Measurements from ENCODE around the gene ROM1. TPM values are rescaled to one million over a fixed set of nuclear protein-coding genes. Genes with fewer than 3 reads are reported as not detected.
"Not testable (repeated sequence)": the region's sequence is repeated elsewhere in the genome, so short reads cannot be mapped to it uniquely, and the experiment has no call there.

The ROM1 gene
- polyA plus RNA-seq, 4 donors = 3.0 to 3.5 (median 3.4) TPM

- DNase-seq (ENCODE audit: low read depth in 4 of 4, low spot score in 3 of 4) = no peak
Observed at GRCh38 chr11:62646825-62647608, 34.0 kb downstream of the ROM1 start.

GRCh38 chr11:62647609-62648005 lies 34.5 kb downstream of the ROM1 start:
- DNase-seq (ENCODE audit: low read depth in 4 of 4, low spot score in 3 of 4) = no peak

GRCh38 chr11:62648185-62648966 lies 35.3 kb downstream of the ROM1 start:
- no peak for DNase-seq (ENCODE audit: low read depth in 4 of 4, low spot score in 3 of 4)

- no peak for DNase-seq (ENCODE audit: low read depth in 4 of 4, low spot score in 3 of 4)
Observed at GRCh38 chr11:62648967-62649364, 35.9 kb downstream of the ROM1 start.

GRCh38 chr11:62649486-62649885 lies 36.4 kb downstream of the ROM1 start:
- no peak for DNase-seq (ENCODE audit: low read depth in 4 of 4, low spot score in 3 of 4)

GRCh38 chr11:62650283-62650682 lies 37.2 kb downstream of the ROM1 start:
- not testable (repeated sequence) for DNase-seq (ENCODE audit: low read depth in 4 of 4, low spot score in 3 of 4)

- DNase-seq (ENCODE audit: low read depth in 4 of 4, low spot score in 3 of 4) = no peak
Observed at GRCh38 chr11:62652161-62653006, 39.3 kb downstream of the ROM1 start.

GRCh38 chr11:62654297-62654696 lies 41.2 kb downstream of the ROM1 start:
- DNase-seq (ENCODE audit: low read depth in 4 of 4, low spot score in 3 of 4) = no peak

GRCh38 chr11:62656796-62657429 lies 43.9 kb downstream of the ROM1 start:
- DNase-seq (ENCODE audit: low read depth in 4 of 4, low spot score in 3 of 4) = no peak

- DNase-seq (ENCODE audit: low read depth in 4 of 4, low spot score in 3 of 4) = no peak
Observed at GRCh38 chr11:62664405-62665074, 51.5 kb downstream of the ROM1 start.

Other genes starting within 250 kb of the ROM1 start
- gene SCGB1A1, start 194.2 kb upstream of the ROM1 start, polyA plus RNA-seq (ENCODE audit: insufficient read length in 4 of 4) = not detected
- gene AHNAK, start 66.5 kb upstream of the ROM1 start, polyA plus RNA-seq (ENCODE audit: insufficient read length in 4 of 4) = 100 to 1,000 TPM; 186 to 212 (median 195) TPM
- 1,000 to 10,000 TPM; 2,211 to 2,243 (median 2,224) TPM for gene EEF1G, start 39.4 kb upstream of the ROM1 start, polyA plus RNA-seq (ENCODE audit: insufficient read length in 4 of 4)
- gene TUT1, start 21.7 kb upstream of the ROM1 start, polyA plus RNA-seq (ENCODE audit: insufficient read length in 4 of 4) = 10 to 100 TPM; 22.2 to 25.5 (median 23.7) TPM
- gene MTA2, start 11.4 kb upstream of the ROM1 start, polyA plus RNA-seq (ENCODE audit: insufficient read length in 4 of 4) = 10 to 100 TPM; 90.8 to 99.5 (median 93.4) TPM
- 10 to 100 TPM; 27.9 to 40.2 (median 36.0) TPM for gene EML3, start 482 bp upstream of the ROM1 start, polyA plus RNA-seq (ENCODE audit: insufficient read length in 4 of 4)
- 10 to 100 TPM; 28.7 to 43.6 (median 32.6) TPM for gene B3GAT3, start 8.7 kb downstream of the ROM1 start, polyA plus RNA-seq (ENCODE audit: insufficient read length in 4 of 4)
- gene GANAB, start 33.4 kb downstream of the ROM1 start, polyA plus RNA-seq (ENCODE audit: insufficient read length in 4 of 4) = 100 to 1,000 TPM; 387 to 413 (median 398) TPM
- gene INTS5, start 40.0 kb downstream of the ROM1 start, polyA plus RNA-seq (ENCODE audit: insufficient read length in 4 of 4) = 10 to 100 TPM; 19.9 to 23.8 (median 20.8) TPM
- 10 to 100 TPM; 54.5 to 63.6 (median 61.6) TPM for gene C11orf98, start 52.0 kb downstream of the ROM1 start, polyA plus RNA-seq (ENCODE audit: insufficient read length in 4 of 4)
- 1 to 10 TPM; 3.8 to 7.5 (median 4.9) TPM for gene CSKMT, start 52.1 kb downstream of the ROM1 start, polyA plus RNA-seq (ENCODE audit: insufficient read length in 4 of 4)
- gene UQCC3, start 58.4 kb downstream of the ROM1 start, polyA plus RNA-seq (ENCODE audit: insufficient read length in 4 of 4) = 10 to 100 TPM in 1 of 4 donors, 1 to 10 TPM in 3; 7.3 to 12.8 (median 8.0) TPM
- gene LBHD1, start 59.0 kb downstream of the ROM1 start, polyA plus RNA-seq (ENCODE audit: insufficient read length in 4 of 4) = 1 to 10 TPM; 3.3 to 8.6 (median 7.8) TPM
- 100 to 1,000 TPM; 147 to 179 (median 149) TPM for gene UBXN1, start 65.8 kb downstream of the ROM1 start, polyA plus RNA-seq (ENCODE audit: insufficient read length in 4 of 4)
- 1 to 10 TPM in 2 of 4 donors, under 1 TPM in 2; 0.91 to 1.5 (median 1.1) TPM for gene LRRN4CL, start 76.3 kb downstream of the ROM1 start, polyA plus RNA-seq (ENCODE audit: insufficient read length in 4 of 4)
- gene BSCL2, start 94.2 kb downstream of the ROM1 start, polyA plus RNA-seq (ENCODE audit: insufficient read length in 4 of 4) = 10 to 100 TPM; 60.3 to 69.8 (median 68.3) TPM
- 1 to 10 TPM; 1.4 to 2.4 (median 1.9) TPM for gene GNG3, start 94.4 kb downstream of the ROM1 start, polyA plus RNA-seq (ENCODE audit: insufficient read length in 4 of 4)
- gene HNRNPUL2, start 114.2 kb downstream of the ROM1 start, polyA plus RNA-seq (ENCODE audit: insufficient read length in 4 of 4) = 10 to 100 TPM; 78.0 to 87.0 (median 84.2) TPM
- gene TTC9C, start 115.2 kb downstream of the ROM1 start, polyA plus RNA-seq (ENCODE audit: insufficient read length in 4 of 4) = 10 to 100 TPM; 35.6 to 44.1 (median 42.3) TPM
- 1 to 10 TPM; 6.5 to 8.4 (median 7.2) TPM for gene ZBTB3, start 140.9 kb downstream of the ROM1 start, polyA plus RNA-seq (ENCODE audit: insufficient read length in 4 of 4)
- 100 to 1,000 TPM; 147 to 159 (median 148) TPM for gene POLR2G, start 148.3 kb downstream of the ROM1 start, polyA plus RNA-seq (ENCODE audit: insufficient read length in 4 of 4)
- 10 to 100 TPM; 24.9 to 30.9 (median 28.4) TPM for gene TAF6L, start 158.1 kb downstream of the ROM1 start, polyA plus RNA-seq (ENCODE audit: insufficient read length in 4 of 4)
- 10 to 100 TPM; 64.6 to 72.9 (median 68.3) TPM for gene TMEM179B, start 174.1 kb downstream of the ROM1 start, polyA plus RNA-seq (ENCODE audit: insufficient read length in 4 of 4)
- gene TMEM223, start 178.7 kb downstream of the ROM1 start, polyA plus RNA-seq (ENCODE audit: insufficient read length in 4 of 4) = 10 to 100 TPM; 22.3 to 31.0 (median 25.5) TPM
- gene NXF1, start 192.2 kb downstream of the ROM1 start, polyA plus RNA-seq (ENCODE audit: insufficient read length in 4 of 4) = 100 to 1,000 TPM; 113 to 129 (median 123) TPM
- 10 to 100 TPM; 53.5 to 60.8 (median 57.8) TPM for gene STX5, start 218.8 kb downstream of the ROM1 start, polyA plus RNA-seq (ENCODE audit: insufficient read length in 4 of 4)
- under 1 TPM in 1 of 4 donors, not detected in 3; 0.17 TPM for gene TEX54, start 219.6 kb downstream of the ROM1 start, polyA plus RNA-seq (ENCODE audit: insufficient read length in 4 of 4)
- gene WDR74, start 226.3 kb downstream of the ROM1 start, polyA plus RNA-seq (ENCODE audit: insufficient read length in 4 of 4) = 10 to 100 TPM; 35.4 to 40.9 (median 38.7) TPM

All from right renal pelvis (tissue), 4 donors.